GM13977 (cell line): Measurements from ENCODE around the gene RGL2.
A peak's percentile ranks its signal among the peaks of the same experiment; 100 is the strongest.
"Not testable (repeated sequence)": the region's sequence is repeated elsewhere in the genome, so short reads cannot be mapped to it uniquely, and the experiment has no call there.

Experiments used
- DNase-seq: peaks from one replicate; pipeline ENCODE4 v3.0.0; 2012; ENCODE audit warnings: low spot score
- CTCF ChIP-seq: IDR thresholded peaks from 2 replicates; pipeline ENCODE4 v1.5.1; 2012; ENCODE audit warnings: mild to moderate bottlenecking, control low read depth; ENCODE audit not compliant: insufficient read depth; ENCODE audit errors: extremely low read depth, missing control alignments
- in situ Hi-C: fragments of 300-500 bp; cut with MboI; formaldehyde crosslinking; loops from one replicate; pipeline ENCODE4 v1.12.0; 2022; ENCODE audit warnings: low sequenced_read_pairs, low pct_unique_long_range_greater_than_20kb, mixed read lengths, inconsistent platforms; ENCODE audit not compliant: unreplicated experiment

RGL2 gene

GRCh38 chr6:33298773-33299236 is at the start of gene RGL2:
Gene RGL2 (minus strand): TSS chr6:33298942. CDS start chr6:33298610, 332 bp downstream.
- peak; percentile 68 for DNase-seq
- no peak for TF ChIP-seq CTCF
- in situ Hi-C loops, result no loop called here

- no peak for DNase-seq
- in situ Hi-C loops, result no loop called here
- no peak for TF ChIP-seq CTCF
Observed at GRCh38 chr6:33347816-33348215, 49.1 kb upstream of the RGL2 start.

- DNase-seq, in situ Hi-C loops: not testable (repeated sequence)
Observed at GRCh38 chr6:33346972-33347371, 48.2 kb upstream of the RGL2 start.

- in situ Hi-C loops, result no loop called here
- peak; percentile 66 for DNase-seq
- TF ChIP-seq CTCF, result peak; percentile 57
Observed at GRCh38 chr6:33344701-33345697, 46.3 kb upstream of the RGL2 start.

GRCh38 chr6:33343953-33344611 is 45.3 kb upstream of the RGL2 start:
- DNase-seq, result no peak
- in situ Hi-C loops, result no loop called here
- TF ChIP-seq CTCF, result no peak

- in situ Hi-C loops, DNase-seq: not testable (repeated sequence)
Observed at GRCh38 chr6:33343606-33343952, 44.8 kb upstream of the RGL2 start.

- no peak for DNase-seq
- in situ Hi-C loops, result no loop called here
- no peak for TF ChIP-seq CTCF
Observed at GRCh38 chr6:33339193-33339592, 40.5 kb upstream of the RGL2 start.
